8988T (cell line): ENCODE measurements around the gene NFIC.
"Not testable (repeated sequence)": the region's sequence is repeated elsewhere in the genome, so short reads cannot be mapped to it uniquely, and the experiment has no call there.

Source experiments
- DNase-seq: peaks from one replicate; pipeline ENCODE4 v3.0.0; 2011

The NFIC gene

GRCh38 chr19:3338541-3339181 lies 27.7 kb upstream of the NFIC start:
- DNase-seq, result no peak

- no peak for DNase-seq
Observed at GRCh38 chr19:3340340-3340739, 26.0 kb upstream of the NFIC start.

GRCh38 chr19:3342246-3342645 lies 24.1 kb upstream of the NFIC start:
- no peak for DNase-seq

- not testable (repeated sequence) for DNase-seq
Observed at GRCh38 chr19:3342962-3343361, 23.4 kb upstream of the NFIC start.

- no peak for DNase-seq
Observed at GRCh38 chr19:3343619-3344502, 22.5 kb upstream of the NFIC start.

GRCh38 chr19:3344608-3345598 lies 21.5 kb upstream of the NFIC start:
- DNase-seq, result no peak

- DNase-seq, result no peak
Observed at GRCh38 chr19:3345850-3346460, 20.4 kb upstream of the NFIC start.

- DNase-seq, result no peak
Observed at GRCh38 chr19:3346677-3347353, 19.6 kb upstream of the NFIC start.

- DNase-seq, result no peak
Observed at GRCh38 chr19:3348042-3348441, 18.3 kb upstream of the NFIC start.

- DNase-seq, result not testable (repeated sequence)
Observed at GRCh38 chr19:3348469-3348868, 17.9 kb upstream of the NFIC start.

GRCh38 chr19:3350014-3350663 lies 16.2 kb upstream of the NFIC start:
- no peak for DNase-seq

GRCh38 chr19:3351702-3352447 lies 14.5 kb upstream of the NFIC start:
- no peak for DNase-seq

GRCh38 chr19:3353493-3353892 lies 12.9 kb upstream of the NFIC start:
- DNase-seq, result no peak

- DNase-seq, result no peak
Observed at GRCh38 chr19:3356805-3357204, 9.6 kb upstream of the NFIC start.

- DNase-seq, result no peak
Observed at GRCh38 chr19:3357271-3357991, 9.0 kb upstream of the NFIC start.

GRCh38 chr19:3357992-3358688 lies 8.2 kb upstream of the NFIC start:
- no peak for DNase-seq

GRCh38 chr19:3358689-3359014 lies 7.7 kb upstream of the NFIC start:
- no peak for DNase-seq

- peak; percentile 78 for DNase-seq
Observed at GRCh38 chr19:3359015-3359918, 7.1 kb upstream of the NFIC start.
